IPS-15b (cell line): ENCODE measurements around the gene SLC16A1.

Experiments used
- H3K27me3 ChIP-seq: one replicate; pipeline ENCODE4 v1.6.1; 2013; ENCODE audit warnings: low read length; ENCODE audit not compliant: control insufficient read depth, insufficient read depth
- H3K36me3 ChIP-seq: one replicate; pipeline ENCODE4 v1.6.1; 2013; ENCODE audit warnings: low read length; ENCODE audit not compliant: control insufficient read depth, insufficient read depth
- H3K4me1 ChIP-seq: one replicate; pipeline ENCODE4 v1.6.1; 2013; ENCODE audit warnings: mild to moderate bottlenecking, low read length; ENCODE audit not compliant: control insufficient read depth, insufficient read depth
- H3K4me3 ChIP-seq: one replicate; pipeline ENCODE4 v1.5.1; 2013; ENCODE audit warnings: low read depth, low read length
- H3K9ac ChIP-seq: one replicate; pipeline ENCODE4 v1.6.1; 2013; ENCODE audit warnings: low read depth, mild to moderate bottlenecking, low read length
- H3K9me3 ChIP-seq: one replicate; pipeline ENCODE4 v1.6.1; 2013; ENCODE audit warnings: mild to moderate bottlenecking, low read length; ENCODE audit not compliant: control insufficient read depth, insufficient read depth

SLC16A1 gene

GRCh38 chr1:112870887-112871646 lies 84.9 kb downstream of the SLC16A1 start:
- no peak overlapping the region for H3K9ac ChIP-seq
- no peaks in the 10 kb centered on the region for H3K9me3 ChIP-seq

DNA sequence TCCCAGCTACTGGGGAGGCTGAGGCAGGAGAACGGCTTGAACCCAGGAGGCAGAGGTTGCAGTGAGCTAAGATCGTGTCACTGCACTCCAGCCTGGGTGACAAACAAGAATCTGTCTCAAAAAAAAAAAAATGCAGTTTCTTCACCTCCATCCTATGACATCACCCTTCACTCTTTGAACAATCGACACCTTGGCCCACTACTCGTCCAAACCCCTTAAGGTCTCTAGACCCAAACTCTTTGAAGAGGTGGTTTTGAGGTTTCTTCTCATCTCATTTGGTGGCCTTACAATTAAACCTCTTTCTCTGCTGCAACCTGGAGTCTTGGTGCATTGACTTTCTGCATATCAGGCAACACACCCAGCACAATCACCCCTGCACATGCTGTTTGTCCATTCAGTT lies 86.1 kb downstream of the SLC16A1 start:
- Histone ChIP-seq H3K4me1 (peaks cover 10% of the 10 kb centered on the region), H3K9ac (no peak overlapping the region), H3K27me3 (no peaks in the 10 kb centered on the region)

More at GRCh38 chr1:112870887-112871646, 84.9 kb downstream of the SLC16A1 start:
- Histone ChIP-seq H3K36me3 (no peaks in the 10 kb centered on the region), H3K27me3 (no peaks in the 10 kb centered on the region), H3K4me1 (peaks cover 9% of the 10 kb centered on the region), H3K4me3 (no peak overlapping the region)

DNA sequence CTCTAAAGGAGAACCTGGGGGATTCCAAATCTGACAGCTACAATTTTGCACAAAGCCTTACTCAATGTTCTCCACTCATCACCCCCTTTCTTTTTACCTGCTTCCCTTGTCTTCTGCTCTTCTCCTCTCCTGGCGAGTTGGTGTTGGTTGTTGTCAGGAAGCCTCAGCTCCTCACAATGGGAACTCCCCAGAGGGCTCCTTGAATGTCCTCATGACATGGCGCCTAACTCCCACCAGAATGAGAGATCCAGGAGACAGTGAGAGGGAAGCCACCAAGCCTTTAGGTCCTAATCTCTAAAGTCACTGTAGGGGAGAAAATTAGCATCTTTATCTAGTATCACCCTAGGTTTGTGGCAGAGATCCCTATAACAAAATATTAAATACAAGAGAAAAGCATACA lies 87.8 kb downstream of the SLC16A1 start:
- H3K27me3 ChIP-seq, result no peaks in the 10 kb centered on the region
- H3K4me1 ChIP-seq, result peaks cover 10% of the 10 kb centered on the region
- H3K4me3 ChIP-seq, result no peak overlapping the region
- H3K36me3 ChIP-seq, result no peaks in the 10 kb centered on the region
- H3K9ac ChIP-seq, result no peak overlapping the region
- no peaks in the 10 kb centered on the region for H3K9me3 ChIP-seq

More for the DNA sequence above, 86.1 kb downstream of the SLC16A1 start:
- Histone ChIP-seq H3K9me3 (no peaks in the 10 kb centered on the region), H3K4me3 (no peak overlapping the region), H3K36me3 (no peaks in the 10 kb centered on the region)

DNA sequence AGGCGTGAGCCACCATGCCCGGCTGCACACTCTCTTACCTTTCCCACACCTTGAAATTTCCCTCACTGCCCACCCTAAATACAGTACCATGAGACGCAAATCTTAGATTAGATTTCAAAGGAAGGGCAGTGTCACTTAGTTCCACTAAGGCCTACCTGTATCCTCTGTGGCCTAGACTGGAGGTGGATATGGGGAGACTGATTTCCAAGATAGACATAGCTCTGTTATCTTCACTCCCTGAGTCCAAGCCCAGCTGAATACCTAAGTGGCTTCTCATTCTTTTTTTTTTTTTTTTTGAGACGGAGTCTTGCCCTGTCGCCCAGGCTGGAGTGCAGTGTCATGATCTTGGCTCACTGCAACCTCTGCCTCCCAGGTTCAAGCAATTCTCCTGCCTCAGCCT lies 89.0 kb downstream of the SLC16A1 start:
- H3K9ac ChIP-seq, result no peak overlapping the region
- H3K27me3 ChIP-seq, result no peaks in the 10 kb centered on the region
- H3K36me3 ChIP-seq, result no peaks in the 10 kb centered on the region
- peaks cover 2% of the 10 kb centered on the region for H3K4me1 ChIP-seq
- no peaks in the 10 kb centered on the region for H3K9me3 ChIP-seq
- H3K4me3 ChIP-seq, result no peak overlapping the region

- Histone ChIP-seq H3K4me3 (no peak overlapping the region), H3K27me3 (no peaks in the 10 kb centered on the region), H3K9ac (no peak overlapping the region), H3K36me3 (no peaks in the 10 kb centered on the region), H3K4me1 (peaks cover 2% of the 10 kb centered on the region), H3K9me3 (no peaks in the 10 kb centered on the region)
Observed at GRCh38 chr1:112866151-112866550, 89.8 kb downstream of the SLC16A1 start.

- H3K9me3 ChIP-seq, result no peaks in the 10 kb centered on the region
- H3K36me3 ChIP-seq, result no peaks in the 10 kb centered on the region
- no peaks in the 10 kb centered on the region for H3K27me3 ChIP-seq
- H3K4me3 ChIP-seq, result no peak overlapping the region
- H3K9ac ChIP-seq, result no peak overlapping the region
- peaks cover 2% of the 10 kb centered on the region for H3K4me1 ChIP-seq
Observed at GRCh38 chr1:112862753-112863426, 93.1 kb downstream of the SLC16A1 start.
